A673 (cell line): ENCODE data around the gene PCDHGA12. TPM values are rescaled to one million over a fixed set of nuclear protein-coding genes. Genes with fewer than 3 reads are reported as not detected.

ENCODE experiments used
- BruUV-seq: library from RNA; stranded (reverse); fragments of 400-500 nt; replicated peaks from 2 replicates; lab custom pipeline; 2021; lab: Mats Ljungman, UMichigan
- CTCF ChIA-PET: fragments of 300-600 bp; sonication (Branson Sonifier 250); formaldehyde crosslinking; loops from one replicate; lab custom pipeline; 2022; ENCODE audit warnings: antibody characterized with exemption; lab: Charles Lee
- POLR2A ChIA-PET: fragments of 300-600 bp; sonication (Branson Sonifier 250); formaldehyde crosslinking; loops from one replicate; lab custom pipeline; 2022; ENCODE audit warnings: antibody characterized with exemption; ENCODE audit not compliant: low non-redundant PET; lab: Charles Lee
- DNase-seq: peaks from one replicate; pipeline ENCODE4 v3.0.0-alpha.2; 2015; ENCODE audit warnings: low spot score
- H3K27ac ChIP-seq: fragments of 200-600 bp; sonication (generic); 2 replicates; pipeline ENCODE4 v1.5.1; 2016; ENCODE audit warnings: mixed run types, low read depth, mild to moderate bottlenecking, mixed read lengths, antibody characterized with exemption, low read length; ENCODE audit not compliant: poor library complexity, severe bottlenecking
- H3K27me3 ChIP-seq: fragments of 200-600 bp; sonication (generic); replicated peaks from 2 replicates; pipeline ENCODE4 v1.6.1; 2017; ENCODE audit warnings: mixed run types, low read depth, mild to moderate bottlenecking, mixed read lengths, antibody characterized with exemption, low read length; ENCODE audit not compliant: insufficient read depth, poor library complexity
- H3K36me3 ChIP-seq: fragments of 200-600 bp; sonication (generic); 2 replicates; pipeline ENCODE4 v1.6.1; 2016; ENCODE audit warnings: mixed run types, mild to moderate bottlenecking, mixed read lengths, antibody characterized with exemption, low read length; ENCODE audit not compliant: insufficient read depth, poor library complexity, severe bottlenecking
- H3K4me1 ChIP-seq: fragments of 200-600 bp; sonication (generic); 2 replicates; pipeline ENCODE4 v1.6.1; 2017; ENCODE audit warnings: mixed run types, mild to moderate bottlenecking, mixed read lengths, antibody characterized with exemption, low read length; ENCODE audit not compliant: insufficient read depth, poor library complexity, severe bottlenecking
- H3K4me3 ChIP-seq: fragments of 200-600 bp; sonication (generic); 2 replicates; pipeline ENCODE4 v1.5.1; 2016; ENCODE audit warnings: low read depth, mixed run types, mild to moderate bottlenecking, mixed read lengths, low read length; ENCODE audit not compliant: poor library complexity, severe bottlenecking
- H3K9me3 ChIP-seq: fragments of 200-600 bp; sonication (generic); 2 replicates; pipeline ENCODE4 v1.6.1; 2016; ENCODE audit warnings: mixed run types, low read depth, mild to moderate bottlenecking, mixed read lengths, antibody characterized with exemption, low read length; ENCODE audit not compliant: poor library complexity, severe bottlenecking
- EZH2 ChIP-seq: fragments of 200-600 bp; sonication (generic); IDR thresholded peaks from 2 replicates; pipeline ENCODE4 v1.6.1; 2017; ENCODE audit warnings: borderline replicate concordance, low read depth, mild to moderate bottlenecking, mixed read lengths, antibody characterized with exemption, low read length; ENCODE audit not compliant: poor library complexity, severe bottlenecking
- intact Hi-C: fragments of 100-400 bp; cut with micrococcal nuclease; formaldehyde crosslinking; loops from one replicate; pipeline ENCODE4 v1.10.0; 2022; ENCODE audit not compliant: unreplicated experiment
- total RNA-seq: library from RNA; stranded (reverse); gene quantifications from 2 replicates; pipeline ENCODE4 v1.2.3, GENCODE V29; 2021
- TF ChIP-seq, protein P1 (sequence below): fragments of 300-800, 200-600 bp; sonication (generic); conservative IDR thresholded peaks from 2 replicates; pipeline ENCODE4 v1.5.1; 2017; ENCODE audit warnings: low read depth, mild to moderate bottlenecking, antibody characterized with exemption, low read length, moderate library complexity, mixed read lengths

The PCDHGA12 gene
- total RNA-seq, 1 experiment from 2014 or later: 3.5 TPM

DNA sequence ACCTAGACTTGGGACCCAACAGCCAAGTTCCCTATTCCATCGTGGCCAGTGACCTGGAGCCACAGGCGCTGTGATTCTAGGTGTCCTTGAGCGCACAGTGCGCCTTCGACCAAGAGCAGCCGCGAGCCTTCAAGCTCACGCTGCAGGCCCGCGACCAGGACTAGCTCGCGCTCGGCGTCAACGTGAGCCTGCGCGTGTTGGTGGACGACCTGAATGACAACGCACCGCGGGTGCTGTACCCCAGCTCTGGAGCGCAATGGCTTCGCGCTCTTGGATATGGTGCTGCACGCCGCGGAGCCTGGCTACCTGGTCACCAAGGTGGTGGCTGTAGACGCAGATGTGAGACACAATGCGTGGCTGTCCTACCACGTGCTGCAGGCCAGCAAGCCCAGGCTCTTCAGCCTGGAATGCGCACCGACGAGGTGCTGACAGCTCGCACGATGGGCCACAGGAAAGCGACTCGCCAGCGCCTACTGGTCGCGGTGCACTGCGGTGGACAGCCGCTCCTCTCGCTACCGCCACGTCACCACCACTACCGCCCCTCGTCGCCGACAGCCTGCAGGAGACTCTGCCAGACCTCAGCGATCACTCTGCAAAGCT lies 11.4 kb downstream of the PCDHGA12 start:
- BruUV-seq: no TSS peak
- CTCF ChIA-PET: no interaction called here
- DNase-seq: no peak
- POLR2A ChIA-PET: no interaction called here
- Histone ChIP-seq H3K9me3 (peaks cover 8% of the 10 kb centered on the region), H3K27me3 (no peaks in the 10 kb centered on the region), H3K4me3 (no peak overlapping the region), H3K4me1 (no peaks in the 10 kb centered on the region), H3K27ac (no peak overlapping the region), H3K36me3 (no peaks in the 10 kb centered on the region)
- intact Hi-C loops: no loop called here
- no peak for TF ChIP-seq EZH2
- TF ChIP-seq, protein P1, sequence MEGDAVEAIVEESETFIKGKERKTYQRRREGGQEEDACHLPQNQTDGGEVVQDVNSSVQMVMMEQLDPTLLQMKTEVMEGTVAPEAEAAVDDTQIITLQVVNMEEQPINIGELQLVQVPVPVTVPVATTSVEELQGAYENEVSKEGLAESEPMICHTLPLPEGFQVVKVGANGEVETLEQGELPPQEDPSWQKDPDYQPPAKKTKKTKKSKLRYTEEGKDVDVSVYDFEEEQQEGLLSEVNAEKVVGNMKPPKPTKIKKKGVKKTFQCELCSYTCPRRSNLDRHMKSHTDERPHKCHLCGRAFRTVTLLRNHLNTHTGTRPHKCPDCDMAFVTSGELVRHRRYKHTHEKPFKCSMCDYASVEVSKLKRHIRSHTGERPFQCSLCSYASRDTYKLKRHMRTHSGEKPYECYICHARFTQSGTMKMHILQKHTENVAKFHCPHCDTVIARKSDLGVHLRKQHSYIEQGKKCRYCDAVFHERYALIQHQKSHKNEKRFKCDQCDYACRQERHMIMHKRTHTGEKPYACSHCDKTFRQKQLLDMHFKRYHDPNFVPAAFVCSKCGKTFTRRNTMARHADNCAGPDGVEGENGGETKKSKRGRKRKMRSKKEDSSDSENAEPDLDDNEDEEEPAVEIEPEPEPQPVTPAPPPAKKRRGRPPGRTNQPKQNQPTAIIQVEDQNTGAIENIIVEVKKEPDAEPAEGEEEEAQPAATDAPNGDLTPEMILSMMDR: no peak

DNA sequence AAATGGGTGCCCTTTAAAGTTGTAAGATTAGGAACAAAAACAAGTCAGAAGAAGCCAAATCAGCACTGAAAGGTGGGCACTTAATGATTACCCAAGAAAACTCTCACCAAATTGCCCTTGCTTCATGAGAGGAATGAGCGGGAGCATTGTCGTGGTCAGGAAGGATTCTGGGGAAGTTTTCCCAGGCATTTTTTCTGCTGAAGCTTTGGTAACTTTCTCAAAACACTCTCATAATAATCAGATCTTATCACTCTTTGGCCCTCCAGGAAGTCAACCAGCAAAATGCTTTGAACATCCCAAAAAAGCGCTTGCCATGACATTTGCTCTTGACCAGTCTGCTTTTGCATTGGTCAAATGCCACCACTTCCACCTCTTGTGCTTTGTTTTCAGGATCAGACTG lies 35.0 kb downstream of the PCDHGA12 start:
- H3K4me1 ChIP-seq: no peaks in the 10 kb centered on the region
- CTCF ChIA-PET: no interaction called here
- H3K4me3 ChIP-seq: no peak overlapping the region
- no peaks in the 10 kb centered on the region for H3K36me3 ChIP-seq
- no peak overlapping the region for H3K27ac ChIP-seq
- intact Hi-C loops: no loop called here
- no peak for TF ChIP-seq EZH2
- TF ChIP-seq, protein P1: no peak
- POLR2A ChIA-PET: no interaction called here
- no peaks in the 10 kb centered on the region for H3K27me3 ChIP-seq
- DNase-seq: no peak
- no TSS peak for BruUV-seq
- no peaks in the 10 kb centered on the region for H3K9me3 ChIP-seq

DNA sequence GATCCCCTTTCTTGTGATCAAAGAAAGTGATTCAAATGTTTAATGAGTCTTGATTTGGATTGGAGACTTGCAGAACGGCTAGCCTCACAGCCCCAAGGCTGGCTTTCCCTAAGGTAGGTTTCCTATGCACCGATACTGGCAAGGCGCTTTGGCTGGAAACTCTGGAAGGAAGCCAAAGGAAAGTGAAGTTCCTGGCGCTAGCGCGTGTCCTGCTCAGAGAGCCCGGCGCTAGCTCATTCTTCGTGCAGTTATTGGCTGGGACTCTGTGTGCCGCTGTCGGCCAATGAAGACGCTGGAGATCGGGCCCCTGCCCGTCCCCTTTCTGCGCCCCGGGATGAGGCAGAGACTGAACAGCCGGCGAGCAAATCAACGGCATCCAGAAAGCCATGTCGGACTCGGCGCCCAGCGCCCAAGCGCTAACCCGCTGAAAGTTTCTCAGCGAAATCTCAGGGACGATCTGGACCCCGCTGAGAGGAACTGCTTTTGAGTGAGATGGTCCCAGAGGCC lies 45.4 kb downstream of the PCDHGA12 start, which contains the start of gene PCDHGC3:
Gene PCDHGC3 (plus strand): TSS at position 342 of the 507 bp plus-strand sequence. CDS start 151 bp downstream, at position 493.
- no peak for TF ChIP-seq EZH2
- TF ChIP-seq, protein P1: peak; percentile 55
- Histone ChIP-seq H3K9me3 (no peaks in the 10 kb centered on the region), H3K4me1 (peaks cover 35% of the 10 kb centered on the region), H3K27me3 (no peaks in the 10 kb centered on the region), H3K27ac (peak within 1 kb of the TSS; percentile 89), H3K4me3 (peak within 1 kb of the TSS; percentile 80), H3K36me3 (no peaks in the 10 kb centered on the region)
- peak; percentile 98 for DNase-seq
- intact Hi-C loops: loop anchor here (1.0 to 5.0 kb wide), 4 partner anchors 19 to 81 kb away; no protein-coding TSS in a partner anchor
- no TSS peak for BruUV-seq
- CTCF ChIA-PET: interaction anchor here (0.6 to 2.3 kb wide), 8 partner anchors 20 to 252 kb away, joined by 3 to 13 read pairs (median 6); partner anchors contain the start of gene PCDHB14
- POLR2A ChIA-PET: interaction anchor here (0.6 to 0.7 kb wide), 2 partner anchors 8 to 9 kb away, joined by 3 read pairs; partner anchors contain the start of gene PCDHGC4
